GM18508 (cell line): ENCODE measurements around the gene CABP7.

Experiments used
- ATAC-seq: cut with Tn5 transposase; IDR thresholded peaks from one replicate; pipeline ENCODE4 v1.9.1; 2021; ENCODE audit warnings: moderate number of reproducible peaks; ENCODE audit not compliant: insufficient read depth, unreplicated experiment

Gene CABP7

DNA sequence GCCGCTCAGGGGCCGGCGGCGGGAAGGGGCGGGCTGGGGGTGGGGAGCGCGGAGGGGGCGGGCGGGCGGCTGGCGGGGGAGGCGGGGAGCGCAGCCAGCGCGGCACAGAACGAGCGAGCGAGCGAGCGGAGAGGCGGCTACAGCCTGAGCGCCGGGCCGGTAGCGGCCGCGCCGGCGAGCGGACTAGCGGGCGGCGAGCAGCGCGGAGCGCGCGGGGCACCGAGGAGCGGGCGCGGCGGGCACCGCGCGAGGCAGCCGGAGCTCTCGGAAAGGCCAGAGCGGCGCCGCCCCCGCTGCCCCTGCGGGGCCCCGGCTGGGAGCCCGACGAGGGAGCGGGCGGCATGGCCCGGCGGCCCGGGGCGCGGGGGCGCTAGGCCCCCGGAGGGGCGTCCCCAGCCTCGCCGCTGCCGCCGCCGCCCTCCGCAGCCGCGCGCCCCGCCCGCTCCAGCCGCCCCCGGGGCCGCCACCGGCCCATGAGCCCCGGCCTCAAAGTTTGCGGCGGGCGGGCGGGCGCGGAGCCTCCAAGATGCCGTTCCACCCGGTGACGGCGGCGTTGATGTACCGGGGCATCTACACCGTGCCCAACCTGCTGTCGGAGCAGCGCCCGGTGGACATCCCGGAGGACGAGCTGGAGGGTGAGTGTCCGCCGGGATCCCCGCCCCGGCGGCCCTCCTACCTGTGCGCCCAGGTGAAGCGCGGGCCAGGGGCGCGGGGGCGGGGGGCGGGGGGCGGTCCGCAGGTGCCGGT lies at the start of gene CABP7:
Gene CABP7, plus strand, starts transcription at position 105 of the 747 bp plus-strand sequence. Its CDS starts 422 bp downstream, at position 527.
- no peak for ATAC-seq

DNA sequence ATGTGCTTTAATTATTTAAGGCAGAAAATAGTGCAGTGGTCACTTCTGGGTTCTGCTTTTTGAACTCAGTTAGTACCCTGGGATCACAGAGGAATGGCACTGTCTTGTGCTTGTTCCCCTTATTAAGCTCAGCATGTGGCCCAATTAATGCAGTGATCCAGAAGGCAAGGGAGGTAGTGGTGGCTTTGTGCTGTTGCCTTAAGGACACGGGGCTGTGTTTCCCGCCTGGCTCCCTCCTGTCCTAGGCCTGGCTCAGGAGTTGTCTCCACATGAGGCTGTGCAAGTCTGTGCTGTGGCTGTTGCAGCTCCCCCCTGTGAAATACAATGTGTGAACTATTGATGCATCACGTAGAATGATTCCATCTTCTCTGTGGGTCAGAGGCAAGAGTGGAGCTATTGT lies 49.2 kb upstream of the CABP7 start:
- no peak for ATAC-seq

DNA sequence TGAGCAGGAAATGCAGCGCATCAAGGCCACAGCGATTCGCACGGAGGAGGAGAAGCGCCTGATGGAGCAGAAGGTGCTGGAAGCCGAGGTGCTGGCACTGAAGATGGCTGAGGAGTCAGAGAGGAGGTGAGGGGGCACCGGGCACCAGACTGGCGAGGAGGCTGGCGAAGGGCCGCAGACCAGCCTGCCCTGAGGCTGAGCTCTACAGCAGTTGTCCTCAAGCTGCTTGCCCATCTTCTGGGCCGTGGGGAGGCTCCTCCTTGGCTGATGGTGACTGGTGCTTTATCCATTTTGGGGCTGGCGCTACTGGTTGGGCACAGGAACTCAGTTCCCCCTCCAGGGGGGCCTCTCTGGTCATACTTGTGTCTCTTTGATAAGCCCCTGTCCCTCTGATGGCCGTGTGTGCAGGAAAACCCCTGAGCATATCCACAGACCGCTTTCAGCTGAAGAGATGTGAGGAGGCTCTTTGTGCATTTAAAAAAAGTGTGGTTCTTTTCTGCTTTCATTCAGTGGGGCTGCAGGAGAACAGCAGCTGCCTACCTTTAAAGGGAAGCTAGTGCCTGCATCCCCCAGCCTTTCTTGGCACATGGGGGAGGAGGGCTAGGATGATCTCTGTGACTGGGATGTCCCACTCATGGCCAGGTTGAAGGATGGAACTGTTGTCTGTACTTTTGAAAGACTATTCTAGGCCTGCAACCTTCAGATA lies 46.3 kb upstream of the CABP7 start:
- no peak for ATAC-seq

DNA sequence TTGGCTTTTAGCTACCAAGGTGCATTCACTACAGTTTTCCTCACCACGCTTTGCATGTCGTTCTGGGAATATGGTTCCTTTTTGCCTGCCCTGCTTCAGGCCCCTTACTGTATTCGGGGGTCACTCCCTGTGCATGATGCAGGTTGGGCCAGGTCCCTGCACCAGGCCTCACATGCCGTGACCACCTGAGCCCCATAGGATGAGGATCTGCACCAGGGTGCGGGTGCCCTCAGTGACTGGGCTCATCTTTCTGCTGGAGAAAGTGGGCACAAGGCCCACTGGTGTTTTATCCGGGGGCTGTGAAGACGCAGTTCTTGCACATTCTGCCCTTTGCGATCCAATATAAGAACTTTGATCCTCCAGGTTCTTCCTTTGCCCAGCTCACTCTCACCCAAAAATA lies 45.7 kb upstream of the CABP7 start:
- ATAC-seq, result no peak

DNA sequence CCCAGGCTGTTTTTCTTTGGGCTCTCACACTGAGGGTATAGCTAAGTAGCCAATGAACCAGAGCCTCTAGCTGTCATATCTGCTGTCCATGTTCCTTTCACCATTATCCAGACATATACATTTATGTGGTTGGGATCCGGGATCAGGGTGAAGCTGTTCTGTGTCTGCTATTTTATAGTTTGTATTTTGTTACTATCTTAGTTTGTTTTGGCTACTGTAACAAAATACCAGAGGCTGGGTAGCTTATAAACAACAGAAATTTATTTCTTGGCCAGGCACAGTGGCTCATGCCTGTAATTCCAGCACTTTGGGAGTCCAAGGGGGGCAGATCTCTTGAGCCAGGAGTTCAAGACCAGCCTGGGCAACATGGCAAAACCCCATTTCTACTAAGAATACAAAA lies 40.5 kb upstream of the CABP7 start:
- ATAC-seq, result no peak

DNA sequence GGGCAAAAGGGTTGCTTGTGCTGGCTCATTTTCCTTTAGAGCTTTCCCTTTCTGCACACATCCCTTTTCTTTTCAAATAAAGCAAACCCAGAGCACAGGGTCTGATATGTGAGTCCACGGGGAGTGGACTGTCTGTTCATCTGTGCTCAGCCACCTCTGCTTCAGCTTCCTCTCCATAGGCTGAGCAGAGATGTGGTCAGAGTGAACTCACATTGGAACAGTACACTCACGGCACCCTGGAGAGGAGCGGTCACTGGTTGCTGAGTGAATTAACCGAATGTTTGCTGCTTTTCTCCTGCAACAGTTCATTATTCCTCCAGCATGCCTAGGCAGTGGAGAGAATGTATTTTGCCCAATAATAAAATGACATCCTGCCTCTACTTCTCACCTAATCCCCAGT lies 36.3 kb upstream of the CABP7 start:
- no peak for ATAC-seq

DNA sequence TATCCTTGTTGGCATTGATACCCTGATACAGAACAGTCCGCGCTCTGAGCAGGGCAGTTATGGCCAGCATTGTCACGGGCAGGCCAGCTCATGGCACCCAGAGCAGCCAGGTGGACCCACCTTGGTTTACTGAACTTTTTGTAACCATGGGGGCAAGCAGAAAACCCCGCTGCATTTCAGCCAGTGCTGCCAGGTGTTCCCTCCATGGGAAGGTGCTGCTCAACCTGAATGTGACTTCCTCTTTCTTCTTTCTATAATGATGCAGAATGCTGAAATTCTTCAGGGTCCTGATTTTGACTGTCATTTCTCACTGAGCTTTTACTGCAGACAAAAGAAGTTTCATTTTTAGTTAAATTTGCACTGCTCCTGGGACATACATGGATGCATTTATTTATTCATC lies 35.6 kb upstream of the CABP7 start:
- no peak for ATAC-seq

DNA sequence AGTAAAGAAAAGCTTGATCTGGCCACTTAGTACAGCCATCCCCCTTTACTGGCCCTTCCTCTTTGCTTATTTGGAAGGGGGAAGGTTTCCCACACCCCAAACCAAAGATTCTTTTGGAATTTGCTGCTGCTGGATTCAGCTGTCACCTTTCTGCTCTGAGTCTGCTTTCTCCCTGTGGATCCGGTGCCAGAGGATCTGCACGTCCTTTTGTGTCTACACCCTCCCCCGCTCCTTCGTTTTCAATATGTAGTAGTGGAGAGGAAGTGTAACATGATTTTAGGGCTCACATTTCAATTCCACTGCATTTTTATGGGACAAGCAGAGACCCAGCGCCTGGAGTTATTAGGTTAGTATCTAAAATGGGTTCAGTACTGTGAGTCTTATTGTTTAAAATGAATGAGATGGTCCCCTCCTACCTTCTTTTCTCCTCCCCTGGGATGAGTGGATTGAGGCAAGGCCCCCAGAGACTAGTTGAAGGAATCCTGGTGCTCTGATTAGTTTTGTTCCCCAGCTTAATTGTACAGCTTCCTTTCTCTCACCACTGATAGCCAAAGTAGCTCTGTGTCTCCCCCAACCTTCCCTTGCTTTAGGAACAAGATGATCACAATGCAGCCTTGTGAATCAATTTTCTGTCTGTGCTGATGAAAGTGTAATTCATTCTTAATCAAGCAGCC lies 30.5 kb upstream of the CABP7 start:
- ATAC-seq, result no peak

DNA sequence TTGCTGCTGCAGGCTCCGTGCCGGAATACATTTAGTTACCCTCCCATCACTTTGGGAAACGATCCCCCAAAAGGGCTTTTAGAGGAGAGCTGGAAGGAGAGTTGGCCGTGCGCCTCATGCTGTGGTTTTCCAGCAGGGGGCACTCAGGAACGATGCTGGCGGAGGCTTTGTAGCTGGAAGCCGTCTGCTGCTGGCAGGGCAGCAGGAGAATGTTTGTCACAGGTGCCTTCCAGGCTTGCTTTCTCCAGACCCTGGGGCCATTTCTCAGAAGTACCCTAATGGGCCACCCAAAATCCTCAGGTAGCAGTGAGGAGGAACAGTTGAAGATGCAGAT lies 30.0 kb upstream of the CABP7 start:
- no peak for ATAC-seq

DNA sequence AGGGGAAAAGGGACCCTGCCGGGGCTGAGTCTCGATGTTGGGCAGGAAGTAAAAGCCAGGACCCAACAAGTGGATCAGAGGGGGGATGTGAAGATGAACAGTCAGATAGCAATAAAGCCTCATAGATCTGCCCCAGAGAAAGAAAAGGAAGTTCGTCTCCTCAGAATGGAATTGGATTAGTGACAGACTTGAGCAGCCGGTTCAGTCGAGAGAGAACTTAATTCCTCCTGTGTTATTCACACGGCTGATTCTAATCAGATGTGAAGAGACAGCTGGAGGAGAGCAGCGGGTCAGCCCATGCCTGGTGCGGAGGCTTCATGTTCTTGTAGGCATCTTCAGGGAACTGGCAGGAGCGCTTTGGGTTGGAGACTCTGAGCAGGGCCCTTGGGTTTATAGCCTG lies 29.3 kb upstream of the CABP7 start:
- no peak for ATAC-seq

DNA sequence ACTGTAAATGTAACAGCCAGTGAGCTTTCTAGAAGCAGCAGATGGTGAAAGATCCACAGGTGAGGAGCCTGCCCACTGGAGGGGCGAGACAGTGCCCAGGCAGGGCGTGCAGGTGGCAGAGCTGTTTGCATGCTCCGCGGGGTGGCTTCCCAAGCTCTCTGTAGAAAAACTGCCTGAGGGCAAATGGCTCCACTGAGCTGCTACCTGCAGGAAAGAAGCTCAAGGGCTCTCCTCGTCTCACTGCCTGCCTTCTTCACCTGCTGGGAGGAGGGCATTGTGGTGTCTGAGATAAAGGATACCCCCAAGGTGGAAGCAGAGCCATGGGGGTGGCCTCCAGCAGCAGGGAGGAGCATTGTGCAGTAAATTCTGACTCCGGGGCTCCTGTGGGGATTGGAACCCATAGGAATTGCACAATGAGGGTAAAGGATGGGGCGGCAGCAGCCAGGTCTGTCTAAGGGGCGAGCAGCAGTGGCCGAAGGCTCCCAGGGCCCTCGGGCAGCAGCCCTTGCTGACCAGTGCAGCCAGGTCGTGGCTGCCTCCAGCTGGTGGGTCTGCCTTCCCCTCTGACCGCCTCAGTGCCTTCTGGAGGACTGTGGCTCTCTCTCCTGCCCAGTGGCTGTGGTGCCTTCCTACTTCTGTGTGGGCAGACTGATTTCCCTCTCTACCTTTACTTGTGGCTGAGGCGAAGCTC lies 28.0 kb upstream of the CABP7 start:
- ATAC-seq, result no peak

DNA sequence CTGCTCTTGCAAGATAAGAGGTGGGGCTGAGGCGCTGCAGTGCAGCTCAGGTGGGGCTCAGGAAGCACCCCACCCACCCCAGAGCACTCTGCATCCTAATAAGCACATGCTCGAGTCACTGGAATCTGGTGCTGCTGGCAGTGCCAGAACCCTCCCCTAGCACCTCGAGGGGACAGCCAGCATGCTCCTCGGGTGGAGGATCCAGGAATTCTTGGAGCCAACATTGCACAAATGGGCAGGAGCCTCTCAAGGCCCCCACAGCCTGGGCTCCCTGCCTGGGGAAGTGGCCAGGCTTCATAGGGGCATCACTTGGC lies 27.5 kb upstream of the CABP7 start:
- ATAC-seq, result no peak

DNA sequence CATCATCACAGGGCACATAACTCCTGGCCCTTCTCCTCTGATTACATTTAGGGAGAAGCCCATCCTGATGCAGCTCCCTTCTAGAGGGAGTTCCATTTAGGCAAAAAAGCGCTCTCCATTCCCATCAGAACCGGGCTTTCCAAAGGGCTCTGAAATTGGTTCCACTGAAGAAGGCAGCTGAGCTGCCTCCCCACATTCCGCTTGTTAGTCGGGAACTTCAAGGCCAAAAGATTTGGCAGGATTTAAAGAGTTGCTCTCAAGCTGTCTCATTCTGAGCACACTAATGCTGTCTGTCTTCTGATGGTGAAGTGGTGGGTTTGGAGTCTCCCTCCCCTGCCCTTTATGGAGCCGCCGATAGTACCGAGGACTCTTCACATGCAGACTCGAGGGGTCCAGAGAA lies 26.6 kb upstream of the CABP7 start:
- no peak for ATAC-seq

DNA sequence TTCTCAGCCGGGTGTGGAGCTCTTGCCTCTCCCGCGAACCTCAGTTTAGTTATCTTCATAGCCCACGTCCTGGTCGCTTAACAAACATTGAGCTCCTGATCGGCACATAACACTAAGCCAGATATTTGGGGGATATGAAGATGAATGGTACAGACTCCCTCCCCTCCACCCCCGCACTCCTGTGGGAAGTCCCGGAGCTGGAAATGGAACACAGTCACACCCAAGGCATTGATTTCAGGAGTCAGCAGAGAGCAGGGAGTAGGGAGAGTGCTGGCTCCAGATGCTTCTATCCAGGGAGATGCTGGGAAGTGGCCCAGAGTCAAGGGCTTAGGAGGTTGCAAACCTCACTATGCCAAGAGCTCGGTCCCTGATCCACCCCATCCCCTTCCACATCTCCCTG lies 26.1 kb upstream of the CABP7 start:
- no peak for ATAC-seq

DNA sequence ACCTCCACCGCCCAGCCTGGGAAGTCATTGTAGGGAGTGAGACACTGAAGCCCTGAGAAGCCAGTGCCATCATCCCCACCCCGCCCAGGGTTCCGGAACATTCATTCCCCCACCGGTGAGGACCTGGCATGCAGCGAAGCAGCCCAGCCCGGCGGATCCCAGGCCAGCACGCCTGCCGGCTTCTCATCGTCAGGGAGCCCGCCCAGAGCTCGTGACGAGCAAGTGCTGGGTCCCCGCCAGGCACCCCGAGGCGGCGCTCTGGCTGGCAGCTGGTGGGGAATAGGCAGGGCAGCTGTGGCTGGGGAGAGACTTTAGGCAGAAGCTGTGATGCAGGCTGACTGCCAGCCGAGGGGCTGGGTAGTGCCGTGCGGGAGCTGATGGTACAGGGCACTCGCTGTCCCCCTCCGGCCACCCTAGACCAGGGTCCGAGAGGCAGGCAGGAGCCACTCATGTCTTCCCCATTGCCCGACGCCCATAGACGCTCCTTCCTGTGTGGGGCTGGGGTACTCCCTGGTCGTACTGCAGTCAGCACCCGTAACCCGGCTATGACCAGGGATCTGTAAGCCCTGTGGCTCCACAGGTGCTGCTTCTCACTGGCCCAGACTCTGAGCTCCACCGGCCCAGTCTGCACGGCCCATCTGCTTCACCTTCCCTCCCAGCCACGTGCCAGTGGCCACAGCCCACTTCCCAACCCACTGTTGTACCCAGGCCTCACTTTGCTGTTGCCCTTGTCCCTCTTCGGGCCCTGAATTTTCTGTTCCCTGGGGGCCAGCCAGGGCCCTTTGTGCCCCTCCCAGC lies 24.5 kb upstream of the CABP7 start:
- ATAC-seq, result no peak

DNA sequence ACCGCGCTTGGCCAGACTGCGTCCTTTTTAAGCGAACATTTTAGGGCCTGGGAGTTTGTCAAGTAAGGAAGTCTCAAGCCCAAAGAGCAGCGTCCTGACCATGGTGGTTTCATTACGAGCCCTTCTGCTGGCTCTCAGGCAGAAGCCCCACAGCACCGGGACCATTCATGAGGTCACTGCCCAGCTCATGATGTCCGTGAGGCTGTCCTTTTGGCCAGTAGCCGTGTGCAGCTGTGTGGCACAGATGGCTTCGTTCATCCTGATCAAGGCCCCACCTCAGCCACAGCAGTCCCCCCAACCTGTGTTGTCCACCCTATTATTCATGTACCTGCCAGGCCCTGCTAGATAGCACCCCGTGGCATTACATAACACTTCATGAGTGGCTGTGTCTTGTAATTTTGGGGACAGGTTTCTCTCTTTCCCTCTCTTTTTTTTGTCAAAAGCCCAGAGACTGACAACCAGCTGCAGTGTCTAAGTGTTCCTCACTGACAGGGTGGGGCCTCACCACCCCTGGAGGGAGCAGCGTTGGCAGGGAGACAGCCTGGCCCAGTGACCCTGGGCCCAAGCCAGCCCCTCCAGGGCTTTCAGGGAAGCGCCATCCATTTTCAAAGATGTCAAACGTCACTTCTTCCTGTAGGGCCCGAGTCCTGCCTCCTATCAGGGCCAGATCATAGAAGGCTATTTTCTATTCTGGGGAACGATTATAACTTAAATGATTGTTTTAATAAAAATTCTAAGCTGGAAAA lies 21.8 kb upstream of the CABP7 start:
- no peak for ATAC-seq

DNA sequence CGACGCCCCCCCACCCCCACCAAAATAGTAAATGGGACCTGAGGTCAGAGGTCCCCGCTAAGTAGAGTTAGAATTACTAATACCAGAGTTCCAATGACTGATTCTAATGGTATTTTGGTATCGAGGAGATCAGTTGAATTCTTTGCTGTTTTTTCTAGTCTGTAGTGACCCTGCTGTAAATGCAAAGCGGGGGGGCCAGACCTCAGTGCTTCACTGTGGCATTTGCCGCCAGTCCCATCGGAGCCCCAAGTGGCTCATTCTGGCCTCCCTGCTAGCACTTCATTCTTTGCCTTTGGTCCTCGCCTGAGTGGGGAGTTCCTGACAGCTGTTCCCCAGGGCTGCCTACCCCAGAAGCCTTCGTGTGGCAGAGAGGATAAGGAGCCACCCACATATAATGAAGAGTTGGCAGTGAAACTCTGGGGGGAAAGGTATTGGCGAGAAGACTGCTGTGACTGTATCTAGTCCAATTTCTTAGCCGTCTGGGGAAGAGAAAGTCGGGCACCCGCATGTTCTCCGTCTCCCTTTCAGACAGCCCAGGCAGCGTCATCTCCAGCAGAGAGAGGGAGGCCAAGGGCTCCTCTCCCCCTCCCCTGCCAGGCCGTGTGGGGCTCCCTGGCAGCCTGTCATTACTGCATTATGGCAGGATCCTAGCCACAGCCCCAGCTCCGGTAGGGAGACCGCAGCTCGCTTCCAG lies 19.4 kb upstream of the CABP7 start:
- no peak for ATAC-seq

DNA sequence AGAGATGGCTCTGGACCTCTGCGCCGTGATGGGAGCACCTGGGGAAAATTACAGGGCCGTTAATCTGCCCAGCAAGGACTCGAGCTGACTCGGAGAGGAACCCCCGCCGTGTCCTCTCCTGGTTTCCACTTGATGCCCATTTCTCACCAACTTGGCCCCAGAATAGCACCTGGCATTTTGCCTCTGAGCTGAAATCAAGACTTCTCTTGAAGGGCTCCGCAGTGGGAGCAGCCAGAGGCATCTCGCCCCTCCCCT lies 19.0 kb upstream of the CABP7 start:
- ATAC-seq, result no peak

DNA sequence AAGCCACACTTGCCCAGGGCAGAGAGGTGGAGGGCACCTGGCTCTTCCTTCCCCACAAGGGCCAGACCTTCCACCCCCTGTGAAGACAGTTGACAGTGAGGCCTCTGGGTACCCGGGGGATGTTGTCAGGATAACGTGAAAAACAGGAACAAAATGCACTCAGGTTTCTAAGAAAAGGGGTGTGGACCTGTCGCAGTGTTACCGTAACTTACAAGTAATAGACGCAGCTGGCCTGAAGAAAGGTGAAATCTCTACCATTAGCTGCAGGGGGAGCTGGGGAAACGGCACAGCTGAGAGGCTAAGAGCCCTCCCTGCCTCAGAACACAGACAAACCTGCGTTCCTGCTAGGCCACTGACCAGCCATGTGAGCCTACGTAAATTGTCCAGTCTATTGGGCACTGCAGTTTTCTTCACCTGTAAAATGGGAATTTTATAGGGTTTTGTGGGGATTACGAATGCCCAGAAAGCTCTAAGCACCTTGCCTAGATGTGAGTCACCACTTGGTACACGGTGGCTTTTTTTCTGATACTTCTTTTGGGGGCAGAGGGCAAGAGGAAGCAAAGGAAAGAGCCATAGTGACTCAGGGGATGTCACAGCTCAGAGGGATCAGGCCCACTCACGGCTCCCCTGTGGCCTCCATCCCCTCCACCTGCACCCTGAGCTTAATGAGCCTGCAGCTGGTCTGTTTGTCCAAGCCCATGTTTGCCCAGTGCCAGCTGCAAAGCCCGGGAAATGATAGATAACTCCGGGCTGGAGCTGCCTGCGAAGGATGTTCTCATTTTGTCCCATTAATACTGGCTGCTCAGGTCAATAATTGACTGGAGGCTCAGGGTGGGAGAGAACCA lies 18.4 kb upstream of the CABP7 start:
- ATAC-seq, result no peak
